Right renal cortex interstitium (tissue), 3 donors: ENCODE data around the gene PLEKHB2. TPM values are rescaled to one million over a fixed set of nuclear protein-coding genes. Genes with fewer than 3 reads are reported as not detected.
"Not testable (repeated sequence)": the region's sequence is repeated elsewhere in the genome, so short reads cannot be mapped to it uniquely, and the experiment has no call there.

Experiments used
- DNase-seq, 3 donors: peaks; one replicate each; pipeline ENCODE4 v3.0.0-alpha.2; 2013; ENCODE audit warnings: low read depth in 3 of 3, low spot score in 2 of 3
- polyA plus RNA-seq, 3 donors: library from polyadenylated mRNA; unstranded; fragments of 120-200 nt; gene quantifications; one replicate each; pipeline ENCODE4 v1.2.1, GENCODE V29; 2013; ENCODE audit not compliant: insufficient read length in 3 of 3

The PLEKHB2 gene
- polyA plus RNA-seq, 3 donors = 90.0 to 100.0 (median 90.5) TPM

DNA sequence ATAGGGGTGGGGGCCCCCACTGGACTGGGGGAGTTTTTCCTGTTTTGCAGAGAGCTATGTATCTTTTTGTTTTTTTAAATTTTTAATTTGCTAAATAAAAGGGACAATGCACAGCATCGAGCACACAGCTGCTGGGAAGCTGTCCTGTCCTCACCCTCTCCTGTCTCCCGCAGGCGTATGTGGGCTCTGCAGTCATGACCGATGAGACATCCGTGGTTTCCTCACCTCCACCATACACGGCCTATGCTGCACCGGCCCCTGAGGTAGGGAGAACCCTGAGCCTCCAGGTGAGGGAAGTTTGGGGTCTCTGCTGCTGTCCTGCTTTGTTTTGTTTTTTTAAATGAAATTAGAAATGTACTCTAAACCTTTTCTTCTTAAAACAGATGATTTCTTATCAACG, 27.6 kb downstream of the PLEKHB2 start:
- no peak for DNase-seq

DNA sequence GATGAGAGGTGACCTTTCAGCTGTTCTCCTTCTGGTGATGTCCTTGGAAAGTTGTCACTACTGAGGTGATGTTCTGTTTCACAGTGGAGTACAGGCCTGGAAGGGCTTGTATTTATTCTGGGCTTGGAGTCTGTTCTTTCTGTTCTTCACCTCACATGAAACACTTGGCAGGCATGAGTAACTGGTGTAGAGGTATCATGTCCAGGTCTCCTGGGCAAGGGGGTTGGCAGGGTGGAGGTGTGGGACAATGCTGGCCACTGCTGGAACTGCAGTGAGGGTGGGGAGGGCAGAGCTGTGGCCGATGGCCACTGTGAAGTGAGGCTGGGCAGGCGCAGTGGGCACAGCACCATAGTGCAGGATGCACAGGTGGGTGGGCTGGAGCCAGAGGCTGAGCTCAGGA, 35.4 kb downstream of the PLEKHB2 start:
- no peak for DNase-seq

DNA sequence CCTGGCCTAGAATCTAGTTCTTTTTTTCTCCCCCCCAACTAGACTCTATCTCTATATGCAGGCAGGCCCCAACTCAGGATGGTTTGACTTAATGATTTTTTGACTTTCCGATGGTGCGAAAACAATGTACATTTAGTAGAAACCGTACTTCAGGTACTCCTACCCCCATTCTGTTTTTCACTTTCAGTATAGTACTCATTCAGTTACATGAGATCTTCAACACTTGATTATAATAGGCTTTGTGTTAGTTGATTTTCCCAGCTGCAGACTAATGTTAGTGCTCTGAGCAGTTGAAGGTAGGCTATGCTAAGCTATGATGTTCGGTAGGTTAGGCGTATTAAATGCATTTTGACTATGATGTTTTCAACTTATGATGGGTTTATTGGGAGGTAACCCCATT, 37.7 kb downstream of the PLEKHB2 start:
- no peak for DNase-seq

DNA sequence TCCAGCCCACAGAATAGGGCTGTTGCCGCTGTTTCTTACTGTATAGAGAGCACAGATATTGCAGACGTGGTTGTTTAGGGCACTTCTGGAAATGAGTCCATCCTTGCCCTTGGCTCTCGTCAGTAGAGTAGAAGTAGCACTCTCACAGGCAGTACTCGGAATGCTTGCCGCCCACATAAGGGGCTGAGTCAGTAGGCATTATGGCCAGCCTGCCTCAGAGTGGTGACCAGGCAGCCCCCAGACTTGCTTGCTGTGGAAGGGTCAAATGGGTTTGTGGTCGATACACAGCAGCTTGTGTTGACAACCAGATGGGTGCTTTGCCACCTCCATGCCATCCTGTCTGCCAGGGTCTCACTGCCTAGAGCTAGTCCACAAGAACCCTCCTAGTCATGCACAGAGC, 38.7 kb downstream of the PLEKHB2 start:
- DNase-seq = no peak

DNA sequence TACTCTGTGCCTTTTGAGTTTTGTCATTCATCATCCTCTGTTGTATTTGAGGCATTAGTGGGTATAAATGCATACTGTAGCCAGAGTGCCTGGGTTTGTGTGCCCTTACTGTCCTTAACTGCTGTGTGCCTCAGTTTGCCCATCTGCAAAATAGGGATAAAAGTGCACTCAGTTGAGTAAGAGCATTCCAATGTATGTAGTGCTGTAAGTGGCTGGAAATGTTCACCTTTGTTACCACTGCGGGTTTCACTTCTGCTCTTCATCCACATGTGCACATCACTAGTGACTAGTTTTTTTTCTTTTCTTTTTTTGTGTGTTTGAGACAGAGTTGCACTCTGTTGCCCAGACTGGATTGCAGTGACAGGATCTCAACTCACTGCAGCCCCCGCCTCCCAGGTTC, 39.9 kb downstream of the PLEKHB2 start:
- no peak for DNase-seq

DNA sequence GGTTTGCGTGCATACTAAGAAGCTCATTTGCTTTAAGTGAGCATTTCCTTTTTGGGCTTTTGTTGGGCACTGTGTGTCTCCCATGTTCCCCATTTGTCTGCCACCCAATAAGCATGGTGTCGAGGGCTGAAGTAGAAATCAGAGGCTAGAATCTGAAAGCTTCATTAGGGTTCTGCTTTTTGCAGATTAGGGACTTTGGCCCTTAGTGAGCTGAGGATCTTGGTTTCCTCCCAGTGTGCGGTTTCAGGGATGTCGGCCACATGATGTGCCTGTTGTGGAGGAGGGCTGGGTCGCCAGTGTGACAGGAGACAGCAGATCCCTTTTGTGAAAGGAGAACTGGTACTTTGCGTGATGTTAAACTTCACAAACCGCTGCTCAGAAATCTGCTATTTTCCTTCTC, 41.1 kb downstream of the PLEKHB2 start:
- DNase-seq = no peak

DNA sequence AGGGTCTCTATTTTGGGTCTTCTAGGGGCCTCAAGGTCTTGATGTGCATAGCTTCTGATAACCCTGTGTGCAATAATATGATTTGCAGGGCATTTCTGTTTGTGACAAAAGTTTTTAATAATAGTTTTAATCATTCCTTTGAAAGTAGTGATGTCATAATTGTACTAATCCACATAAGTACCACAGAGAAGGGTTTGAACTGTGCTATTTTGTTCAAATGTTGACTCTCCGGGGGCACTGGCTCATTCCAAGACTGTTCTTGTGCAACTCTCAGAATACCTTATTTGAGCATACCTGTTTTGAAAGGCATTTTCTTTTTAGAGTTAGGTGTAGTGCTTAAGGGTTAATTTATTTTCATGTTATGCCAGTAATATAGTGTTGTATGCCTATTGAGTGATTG, 41.6 kb downstream of the PLEKHB2 start:
- no peak for DNase-seq

DNA sequence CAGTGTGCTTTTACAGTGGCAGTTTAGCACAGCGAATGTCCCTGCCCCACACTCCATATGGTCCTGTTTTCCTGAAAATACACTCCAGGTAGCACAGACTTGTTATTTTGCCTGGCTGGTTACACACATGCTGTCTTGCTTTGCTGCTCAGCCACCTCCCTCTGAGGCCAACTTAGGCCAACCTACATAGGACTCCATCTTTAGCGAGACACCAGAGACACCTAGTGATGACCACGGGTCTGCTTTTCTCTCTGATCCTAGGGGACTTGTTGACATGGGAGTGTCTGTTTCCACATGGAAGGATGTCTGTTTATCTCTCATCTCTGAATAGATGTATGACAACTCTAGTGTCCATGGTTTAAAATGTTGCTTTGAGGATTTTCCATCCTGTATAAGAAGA, 43.3 kb downstream of the PLEKHB2 start:
- DNase-seq = no peak

DNA sequence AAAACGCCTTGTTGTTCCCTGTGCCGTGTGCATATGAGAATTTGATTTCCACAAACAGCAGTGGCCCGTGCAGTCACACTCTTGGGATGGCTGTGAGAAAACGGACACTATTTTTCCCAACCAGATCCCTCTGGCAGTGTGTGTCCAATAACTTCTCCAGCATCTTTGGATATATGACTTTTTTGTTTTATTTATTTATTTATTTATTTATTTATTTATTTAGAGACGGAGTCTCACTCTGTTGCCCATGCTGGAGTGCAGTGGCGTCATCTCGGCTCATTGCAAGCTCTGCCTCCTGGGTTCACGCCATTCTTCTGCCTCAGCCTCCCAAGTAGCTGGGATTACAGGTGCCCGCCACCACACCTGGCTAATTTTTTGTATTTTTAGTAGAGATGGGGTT, 45.0 kb downstream of the PLEKHB2 start:
- not testable (repeated sequence) for DNase-seq

DNA sequence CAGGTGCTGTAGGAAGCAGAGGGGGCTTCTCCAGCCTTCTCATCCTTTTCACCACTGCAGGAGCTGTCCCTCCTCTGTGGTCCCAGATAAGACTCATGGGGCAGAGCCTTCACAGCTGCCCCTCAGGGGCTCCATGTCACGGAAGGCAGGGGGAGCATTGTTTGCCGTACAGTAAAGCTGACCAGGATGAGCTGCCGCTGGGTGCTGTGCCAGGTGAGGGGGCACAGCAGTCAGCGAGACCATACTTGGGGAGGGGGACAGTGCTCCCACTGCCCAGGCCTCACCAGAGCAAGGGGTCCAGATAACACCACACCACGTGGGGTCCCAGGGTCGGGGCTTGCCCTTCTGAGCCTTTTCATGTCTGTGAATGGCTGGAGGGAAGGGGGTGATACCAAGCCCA, 46.3 kb downstream of the PLEKHB2 start:
- no peak for DNase-seq

DNA sequence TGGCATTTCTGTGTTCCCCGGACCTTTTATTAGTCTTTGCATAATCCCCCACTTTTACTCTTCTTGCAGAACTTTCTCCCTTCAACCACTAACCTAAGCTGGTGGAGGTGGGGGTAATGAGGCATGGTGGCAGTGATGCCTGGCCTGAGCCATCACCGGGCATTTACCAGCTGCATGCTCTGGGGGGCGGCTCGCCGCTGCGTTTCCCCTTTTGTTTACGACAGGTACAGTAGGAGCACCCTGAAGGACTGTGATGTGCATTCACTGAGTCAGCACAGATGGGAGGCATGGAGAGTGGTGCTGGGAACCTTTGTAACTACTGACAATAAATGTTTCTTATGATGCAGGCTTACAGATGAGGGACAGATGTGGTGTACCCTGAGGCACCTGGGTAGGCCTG, 46.9 kb downstream of the PLEKHB2 start:
- DNase-seq = no peak

DNA sequence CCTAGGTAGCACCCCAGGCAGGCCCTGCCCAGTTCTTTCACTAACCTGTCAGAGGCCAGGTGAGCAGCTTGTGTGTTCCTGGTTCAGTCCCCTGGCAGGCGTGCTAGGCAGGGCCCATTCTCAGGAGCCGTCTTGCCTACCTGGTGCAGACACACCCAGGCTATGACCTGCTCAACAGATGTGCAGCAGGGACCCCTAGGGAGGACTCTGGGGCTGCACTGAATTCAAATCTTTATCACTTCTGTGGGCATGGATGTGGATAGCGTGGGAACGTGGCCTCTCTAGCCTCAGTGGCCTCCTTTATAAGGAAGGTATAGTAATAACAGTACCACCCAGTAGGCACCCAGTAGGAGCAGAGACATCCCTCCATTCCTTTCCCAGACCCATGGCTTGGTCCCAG, 48.4 kb downstream of the PLEKHB2 start:
- no peak for DNase-seq

DNA sequence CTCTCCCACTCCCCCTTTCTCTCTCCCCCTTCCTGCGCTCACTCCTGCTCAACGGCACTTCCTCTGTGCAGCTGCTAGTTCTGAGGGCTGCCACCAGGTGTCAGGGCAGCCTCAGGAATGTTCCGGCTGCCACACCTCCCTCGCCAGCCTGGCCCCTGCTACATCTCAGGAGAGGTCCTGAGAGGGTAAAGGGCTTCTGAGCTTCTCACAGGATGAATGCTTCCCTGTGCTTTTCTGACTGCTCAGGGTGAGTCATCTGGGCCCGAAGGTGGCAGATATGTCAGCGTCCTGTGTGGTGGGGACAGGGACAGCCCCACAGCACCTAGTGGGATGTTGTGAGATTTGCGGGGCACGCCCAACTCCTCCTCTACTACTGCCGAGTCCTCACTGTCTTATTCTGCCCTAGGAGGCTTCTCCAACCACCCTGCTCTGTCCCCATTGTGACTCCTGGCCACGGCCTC, 49.0 kb downstream of the PLEKHB2 start:
- DNase-seq = no peak

DNA sequence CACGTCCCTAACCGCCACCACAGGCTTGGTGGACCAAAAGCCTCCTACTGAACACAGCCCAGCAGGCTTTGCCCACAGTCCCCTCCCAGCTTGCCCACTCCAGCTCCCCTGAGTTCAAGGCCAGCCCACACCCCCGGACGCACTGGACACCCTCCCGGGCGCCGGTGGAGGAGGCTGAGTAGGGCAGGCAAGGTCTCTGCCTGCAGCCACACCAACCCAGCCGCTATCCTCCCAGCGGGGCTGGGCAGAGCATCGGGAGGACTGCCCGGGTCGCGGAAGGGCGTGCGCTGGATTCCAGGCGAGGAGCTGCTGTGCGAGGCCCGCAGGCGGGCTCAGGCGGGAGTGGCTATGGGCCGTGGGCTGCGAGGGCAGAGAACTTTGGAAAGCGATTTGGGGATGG, 49.5 kb downstream of the PLEKHB2 start:
- DNase-seq = no peak

DNA sequence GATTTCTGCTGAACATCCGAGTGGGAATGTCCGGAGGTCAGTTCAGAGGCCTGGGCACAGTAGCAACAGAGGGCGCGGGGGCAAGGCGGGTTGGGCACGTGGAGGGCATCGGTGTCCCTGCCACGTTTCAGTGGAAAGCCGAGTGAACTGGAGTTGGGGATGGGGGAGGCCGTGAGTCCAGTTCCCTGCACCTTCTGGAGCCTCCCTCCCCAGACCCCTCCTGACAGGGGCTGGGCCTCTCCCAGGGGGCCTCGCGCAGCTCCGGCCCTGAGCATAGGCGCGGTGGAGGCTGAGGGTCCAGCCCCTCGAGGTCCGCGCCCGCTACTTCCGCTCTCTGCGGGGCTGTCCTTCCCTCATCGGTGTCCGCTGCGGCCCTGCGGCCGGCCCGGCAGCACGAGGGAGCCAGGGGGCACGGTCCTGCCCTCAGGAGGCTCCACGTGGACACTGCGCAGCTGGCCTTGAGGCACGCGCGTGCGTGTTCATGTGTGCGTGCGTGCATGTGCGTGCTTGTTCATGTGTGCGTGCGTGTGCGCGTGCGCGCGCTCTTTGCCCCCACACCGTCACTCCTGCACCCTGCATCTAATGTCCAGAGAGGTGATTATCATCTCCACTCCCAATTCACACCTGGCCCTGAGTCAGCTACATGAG, 50.2 kb downstream of the PLEKHB2 start:
- DNase-seq = no peak

DNA sequence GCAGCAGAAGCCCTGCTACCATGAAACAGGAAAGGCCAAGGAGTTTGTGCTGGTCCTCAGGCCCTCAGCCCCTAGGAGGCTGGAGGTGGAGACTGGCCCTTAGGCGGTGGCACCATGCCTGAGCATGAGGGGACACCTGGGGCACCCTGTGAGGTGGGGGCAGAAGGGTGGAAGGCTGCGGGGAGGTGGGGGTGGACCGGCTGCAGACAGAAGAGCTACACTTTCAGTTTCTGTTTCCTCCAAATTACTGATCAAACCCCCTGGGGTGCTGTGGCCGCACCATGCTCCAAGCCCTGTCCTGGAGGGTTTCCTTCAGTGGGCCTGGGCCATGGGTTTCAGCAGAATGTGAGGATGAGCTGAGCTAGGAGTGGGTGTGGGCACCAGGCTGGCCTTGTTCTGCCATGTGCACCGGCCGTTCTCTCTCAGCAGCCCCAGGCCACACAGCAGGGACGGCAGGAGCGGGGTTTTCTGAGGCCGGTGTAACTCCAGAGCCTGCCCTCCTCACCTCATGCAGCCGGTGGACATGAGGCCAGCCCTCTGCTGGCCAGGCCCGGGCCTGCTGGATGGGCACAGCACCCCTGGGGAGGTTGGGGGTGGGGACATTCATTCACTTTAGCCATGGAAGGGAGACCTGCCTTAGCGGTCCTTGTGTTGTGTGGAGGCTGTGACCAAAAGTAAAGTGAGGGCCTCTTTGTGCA, 51.5 kb downstream of the PLEKHB2 start:
- DNase-seq = no peak

DNA sequence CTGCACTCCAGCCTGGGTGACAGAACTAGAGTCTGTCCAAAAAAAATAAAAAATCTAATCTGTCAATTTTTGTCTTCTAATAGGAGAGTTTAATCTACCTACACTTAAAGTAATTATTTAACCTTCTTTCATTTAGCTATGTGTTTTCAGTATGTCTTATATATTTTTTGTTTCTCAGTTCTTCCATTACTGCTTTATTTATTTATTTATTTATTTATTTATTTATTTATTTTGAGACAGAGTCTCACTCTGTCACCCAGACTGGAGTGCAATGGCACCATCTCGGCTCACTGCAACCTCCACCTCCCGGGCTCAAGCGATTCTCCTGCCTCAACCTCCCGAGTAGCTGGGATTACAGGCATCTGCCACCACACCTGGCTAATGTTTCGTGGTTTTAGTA, 60.4 kb downstream of the PLEKHB2 start:
- not testable (repeated sequence) for DNase-seq

DNA sequence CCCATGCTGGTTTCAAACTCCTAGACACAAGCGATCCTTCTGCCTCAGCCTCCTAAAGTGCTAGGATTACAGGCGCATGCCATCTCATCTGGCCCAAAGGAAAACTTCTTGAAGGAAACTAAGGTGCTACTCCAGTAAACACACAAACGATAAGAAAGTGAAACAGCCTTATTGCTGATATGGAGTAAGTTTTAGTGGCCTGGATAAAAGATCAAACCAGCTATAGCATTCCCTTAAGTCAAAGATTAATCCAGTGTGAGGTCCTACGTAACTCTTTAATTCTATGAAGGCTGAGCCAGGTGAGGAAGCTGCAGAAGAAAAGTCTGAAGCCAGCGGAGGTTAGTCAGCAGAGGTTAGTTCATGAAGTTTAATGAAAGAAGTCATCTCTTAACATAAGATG, 63.4 kb downstream of the PLEKHB2 start:
- no peak for DNase-seq

DNA sequence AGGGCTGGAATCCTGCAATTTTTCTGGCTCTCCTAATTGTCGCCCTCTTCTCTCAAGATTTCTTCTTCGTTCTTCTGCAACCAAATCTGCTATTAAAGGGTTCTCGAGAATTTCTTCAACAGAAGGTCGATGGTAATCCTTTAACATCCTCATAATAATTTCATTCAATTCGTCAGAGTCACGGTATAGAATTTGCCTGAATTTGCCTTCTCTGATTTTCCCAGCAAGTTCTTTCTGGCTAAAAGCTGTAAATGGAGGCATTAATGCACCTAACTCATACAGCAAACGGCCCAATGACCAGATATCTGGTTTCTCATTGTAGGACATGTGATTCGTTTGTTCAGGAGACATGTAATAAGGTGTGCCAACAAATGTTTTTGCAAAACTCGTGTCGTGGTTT, 72.9 kb downstream of the PLEKHB2 start:
- DNase-seq = not testable (repeated sequence)

DNA sequence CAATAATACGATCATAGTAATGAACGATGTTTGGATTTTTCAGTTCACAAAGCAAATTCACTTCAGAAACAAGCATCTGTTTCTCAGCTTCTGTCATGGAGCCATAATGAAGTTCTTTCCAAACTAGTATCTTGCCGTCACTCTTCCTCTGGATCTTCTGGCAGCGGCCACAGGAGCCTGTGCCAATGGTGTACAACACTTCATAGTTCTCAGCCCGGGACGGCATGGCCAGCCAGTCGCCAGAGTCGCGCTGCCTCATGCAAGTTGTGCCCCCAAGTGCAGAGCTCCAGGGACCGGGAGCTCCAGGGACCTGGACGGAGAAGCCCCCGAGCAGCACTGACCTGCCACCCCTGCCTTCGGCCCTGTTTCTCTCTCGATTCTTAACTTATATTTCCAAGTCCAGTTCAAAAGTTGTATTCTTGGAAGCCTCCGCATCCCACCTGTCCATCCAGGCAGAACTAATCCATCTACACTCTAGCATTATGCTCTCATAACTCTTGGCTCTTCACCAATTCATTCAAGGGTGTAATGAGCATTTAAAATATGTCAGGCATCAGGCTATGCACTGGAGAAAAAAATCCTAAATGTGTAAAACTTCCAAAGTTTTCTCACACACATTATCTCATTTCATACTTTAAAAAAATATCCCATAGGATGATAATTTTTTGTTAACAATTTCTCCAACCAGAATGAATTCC, 73.7 kb downstream of the PLEKHB2 start:
- not testable (repeated sequence) for DNase-seq

DNA sequence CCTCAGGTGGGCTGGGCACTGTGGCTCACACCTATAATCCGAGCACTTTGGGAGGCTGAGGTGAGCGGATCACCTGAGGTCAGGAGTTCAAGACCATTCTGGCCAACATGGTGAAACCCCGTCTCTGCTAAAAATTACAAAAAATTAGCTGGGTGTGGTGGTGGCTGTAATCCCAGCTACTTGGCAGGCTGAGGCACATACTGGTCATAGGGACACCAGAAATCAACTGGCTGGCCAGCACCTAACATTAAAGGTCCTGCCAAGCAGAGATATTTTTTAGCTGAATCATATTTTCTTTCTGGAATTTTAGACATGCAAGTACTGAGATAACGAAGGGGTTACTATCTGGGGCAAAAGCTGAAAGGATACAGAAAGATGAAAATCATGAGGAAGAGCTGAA, 76.3 kb downstream of the PLEKHB2 start:
- not testable (repeated sequence) for DNase-seq

DNA sequence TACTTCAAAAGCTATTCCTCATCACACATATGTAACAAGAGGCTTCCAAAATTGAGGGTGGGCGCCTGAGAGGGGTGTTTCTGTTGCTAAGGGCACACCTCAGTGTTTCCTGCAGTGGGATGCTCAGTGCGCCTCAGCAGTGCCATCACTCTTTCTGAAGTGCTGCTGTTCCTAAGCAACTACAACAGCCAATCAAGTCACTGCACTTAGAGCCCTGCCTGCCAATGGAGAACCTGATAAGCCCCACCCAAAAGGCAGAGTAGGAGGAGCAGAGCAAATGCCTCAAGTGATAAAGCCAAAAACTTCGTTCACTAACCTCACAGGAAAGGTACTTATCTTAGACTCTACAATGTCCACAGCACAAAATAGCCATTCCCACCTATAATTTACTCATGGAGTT, 88.3 kb downstream of the PLEKHB2 start:
- DNase-seq = not testable (repeated sequence)
